Mammary epithelial cell (primary cell): ENCODE measurements around the gene RPLP1.

Experiments used
- CTCF ChIP-seq, 2 donors: IDR thresholded peaks in 1 of 2; conservative IDR thresholded peaks in 1 of 2; 2 replicates each; pipeline ENCODE4 v1.5.1; 2011 to 2012; ENCODE audit warnings: inconsistent platforms in 2 of 2, low read length in 2 of 2, mild to moderate bottlenecking in 2 of 2, control low read depth in 1 of 2, low read depth in 1 of 2; ENCODE audit not compliant: insufficient read depth in 1 of 2; ENCODE audit errors: extremely low read depth in 1 of 2
- EZH2 ChIP-seq: IDR thresholded peaks from 2 replicates; pipeline ENCODE4 v1.6.1; 2012; ENCODE audit warnings: low read length, inconsistent platforms, borderline replicate concordance

- no peak for TF ChIP-seq CTCF (conservative IDR thresholded peaks at IDR 0.05 in 1 of 2, IDR thresholded peaks at IDR 0.05 in 1 of 2; ENCODE audit: extremely low read depth in 1 of 2, insufficient read depth in 1 of 2, low read depth in 1 of 2, low read length in 2 of 2)
- no peak for TF ChIP-seq EZH2
Measured at GRCh38 chr15:69504352-69505040, 51.9 kb downstream of the RPLP1 start.
